GM18907 (cell line): ENCODE results near the gene CAPN15.
A peak's percentile ranks its signal among the peaks of the same experiment; 100 is the strongest.
"Not testable (repeated sequence)": the region's sequence is repeated elsewhere in the genome, so short reads cannot be mapped to it uniquely, and the experiment has no call there.

Experiments
- ATAC-seq: cut with Tn5 transposase; IDR thresholded peaks from one replicate; pipeline ENCODE4 v1.9.1; 2021; ENCODE audit warnings: mild to moderate bottlenecking, moderate library complexity; ENCODE audit not compliant: unreplicated experiment

Gene CAPN15

GRCh38 chr16:527015-527903 is at the start of gene CAPN15:
Gene CAPN15 (plus strand): TSS chr16:527712. CDS start chr16:546839, 19,127 bp downstream.
- ATAC-seq, result peak; percentile 67

GRCh38 chr16:478287-478686 is 49.2 kb upstream of the CAPN15 start:
- ATAC-seq, result not testable (repeated sequence)

GRCh38 chr16:482468-483185 is 44.9 kb upstream of the CAPN15 start:
- no peak for ATAC-seq

- no peak for ATAC-seq
These were observed 44.0 kb upstream of the CAPN15 start for GRCh38 chr16:483341-484075.

- no peak for ATAC-seq
These were observed 37.9 kb upstream of the CAPN15 start for GRCh38 chr16:489606-490005.

- no peak for ATAC-seq
These were observed 36.7 kb upstream of the CAPN15 start for GRCh38 chr16:490768-491167.

- no peak for ATAC-seq
These were observed 36.1 kb upstream of the CAPN15 start for GRCh38 chr16:491220-491919.

GRCh38 chr16:492211-492875 is 35.2 kb upstream of the CAPN15 start:
- no peak for ATAC-seq

GRCh38 chr16:494676-495075 is 32.8 kb upstream of the CAPN15 start:
- not testable (repeated sequence) for ATAC-seq

- ATAC-seq, result no peak
These were observed 32.3 kb upstream of the CAPN15 start for GRCh38 chr16:495127-495748.

- ATAC-seq, result no peak
These were observed 31.2 kb upstream of the CAPN15 start for GRCh38 chr16:496097-496886.

- ATAC-seq, result no peak
These were observed 30.3 kb upstream of the CAPN15 start for GRCh38 chr16:497258-497657.

GRCh38 chr16:499924-500323 is 27.6 kb upstream of the CAPN15 start:
- ATAC-seq, result no peak

- no peak for ATAC-seq
These were observed 26.8 kb upstream of the CAPN15 start for GRCh38 chr16:500709-501108.

- ATAC-seq, result no peak
These were observed 25.2 kb upstream of the CAPN15 start for GRCh38 chr16:502179-502943.

- no peak for ATAC-seq
These were observed 24.1 kb upstream of the CAPN15 start for GRCh38 chr16:503150-504071.
